Neural cell (in vitro differentiated cells): ENCODE data around the gene GPX3.

Experiments used
- EP300 ChIP-seq: fragments of 450-650 bp; conservative IDR thresholded peaks from 2 replicates; pipeline ENCODE4 v1.6.1; 2014; ENCODE audit warnings: antibody characterized with exemption, mild to moderate bottlenecking, moderate library complexity; ENCODE audit not compliant: poor library complexity, severe bottlenecking
- EZH2 ChIP-seq: fragments of 200-600, 300-800 bp; shearing (Covaris generic), sonication (generic); IDR thresholded peaks from 2 replicates; pipeline ENCODE4 v1.6.1; 2014; ENCODE audit warnings: antibody characterized with exemption, low read length, borderline replicate concordance, mild to moderate bottlenecking; ENCODE audit not compliant: insufficient read depth, poor library complexity, severe bottlenecking
- POLR2AphosphoS5 ChIP-seq: IDR thresholded peaks from 2 replicates; pipeline ENCODE4 v1.6.1; 2012
- RAD21 ChIP-seq: fragments of 450-650 bp; conservative IDR thresholded peaks from 2 replicates; pipeline ENCODE4 v1.6.1; 2014; ENCODE audit warnings: antibody characterized with exemption, mild to moderate bottlenecking, moderate library complexity
- TF ChIP-seq, protein P1 (sequence below): fragments of 450-650 bp; IDR thresholded peaks from 2 replicates; pipeline ENCODE4 v1.5.1; 2014; ENCODE audit warnings: antibody characterized with exemption, mild to moderate bottlenecking, moderate library complexity; ENCODE audit not compliant: poor library complexity, severe bottlenecking

DNA sequence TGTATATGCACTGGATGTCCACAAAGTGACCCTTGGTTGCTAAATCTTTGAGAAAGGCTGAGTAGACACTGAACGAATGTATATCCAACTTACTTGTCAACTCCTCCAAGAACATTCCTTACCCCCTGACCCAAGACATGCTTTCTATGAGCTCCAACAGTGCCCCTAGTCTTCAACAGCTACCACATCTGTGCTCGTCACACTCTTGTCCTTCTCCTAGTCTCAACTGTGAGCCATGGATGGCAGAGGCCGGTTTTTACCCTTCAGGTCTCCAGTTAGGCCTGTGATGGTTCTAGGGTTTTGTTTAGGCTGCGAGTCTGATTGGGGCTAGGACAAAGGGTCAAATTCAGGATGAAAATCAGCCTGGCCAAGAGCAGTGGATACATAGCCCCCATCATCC, 19.0 kb upstream of the GPX3 start:
- TF ChIP-seq EP300 = no peak
- TF ChIP-seq, protein P1, sequence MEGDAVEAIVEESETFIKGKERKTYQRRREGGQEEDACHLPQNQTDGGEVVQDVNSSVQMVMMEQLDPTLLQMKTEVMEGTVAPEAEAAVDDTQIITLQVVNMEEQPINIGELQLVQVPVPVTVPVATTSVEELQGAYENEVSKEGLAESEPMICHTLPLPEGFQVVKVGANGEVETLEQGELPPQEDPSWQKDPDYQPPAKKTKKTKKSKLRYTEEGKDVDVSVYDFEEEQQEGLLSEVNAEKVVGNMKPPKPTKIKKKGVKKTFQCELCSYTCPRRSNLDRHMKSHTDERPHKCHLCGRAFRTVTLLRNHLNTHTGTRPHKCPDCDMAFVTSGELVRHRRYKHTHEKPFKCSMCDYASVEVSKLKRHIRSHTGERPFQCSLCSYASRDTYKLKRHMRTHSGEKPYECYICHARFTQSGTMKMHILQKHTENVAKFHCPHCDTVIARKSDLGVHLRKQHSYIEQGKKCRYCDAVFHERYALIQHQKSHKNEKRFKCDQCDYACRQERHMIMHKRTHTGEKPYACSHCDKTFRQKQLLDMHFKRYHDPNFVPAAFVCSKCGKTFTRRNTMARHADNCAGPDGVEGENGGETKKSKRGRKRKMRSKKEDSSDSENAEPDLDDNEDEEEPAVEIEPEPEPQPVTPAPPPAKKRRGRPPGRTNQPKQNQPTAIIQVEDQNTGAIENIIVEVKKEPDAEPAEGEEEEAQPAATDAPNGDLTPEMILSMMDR = no peak
- TF ChIP-seq RAD21 = no peak
- no peak for TF ChIP-seq EZH2
- TF ChIP-seq POLR2AphosphoS5 = no peak
